Measurements from ENCODE around the gene GNA14. TPM values are rescaled to one million over a fixed set of nuclear protein-coding genes. Genes with fewer than 3 reads are reported as not detected.
A peak's percentile ranks its signal among the peaks of the same experiment; 100 is the strongest.

Gene GNA14
- total RNA-seq, 2 donors from 2014 or later = 1.6 to 5.3 TPM

GRCh38 chr9:77534376-77535057 is 113.6 kb downstream of the GNA14 start:
- no peak for TF ChIP-seq POLR2A (IDR thresholded peaks at IDR 0.05)
- no peak for TF ChIP-seq CTCF (IDR thresholded peaks at IDR 0.05)
- H3K27me3 ChIP-seq = no peaks in the 10 kb centered on the region
- 70 to 76% methylated on average over 7 of the region's 7 CpGs for WGBS, 2 donors
- intact Hi-C loops (cut with DNase I) = no loop called here
- ATAC-seq (peak; percentile 58), DNase-seq (no peak)
- no peak overlapping the region for H3K4me3 ChIP-seq
- H3K9me3 ChIP-seq = no peaks in the 10 kb centered on the region
- peaks cover 7% of the 10 kb centered on the region for H3K4me1 ChIP-seq
- H3K36me3 ChIP-seq (replicated peaks in 1 of 2; ENCODE audit: insufficient read depth in 1 of 2, low read depth in 2 of 2) = no peaks in the 10 kb centered on the region
- peak overlapping the region in 3 of 4 donors; percentile 36 to 63 (median 40) for H3K27ac ChIP-seq

GRCh38 chr9:77533671-77534070 is 114.5 kb downstream of the GNA14 start:
- Histone ChIP-seq H3K4me3 (no peak overlapping the region), H3K9me3 (no peaks in the 10 kb centered on the region), H3K27me3 (no peaks in the 10 kb centered on the region), H3K4me1 (peaks cover 7% of the 10 kb centered on the region), H3K27ac (peak overlapping the region in 3 of 4 donors; percentile 6 to 63 (median 31)), H3K36me3 (replicated peaks in 1 of 2; ENCODE audit: insufficient read depth in 1 of 2, low read depth in 2 of 2) (no peaks in the 10 kb centered on the region)
- ATAC-seq (no peak), DNase-seq (no peak)
- intact Hi-C loops (cut with DNase I) = no loop called here
- TF ChIP-seq CTCF (IDR thresholded peaks at IDR 0.05) = no peak
- no peak for TF ChIP-seq POLR2A (IDR thresholded peaks at IDR 0.05)
- WGBS, 2 donors = 26 to 41% methylated on average over 3 of the region's 3 CpGs

GRCh38 chr9:77532607-77533006 is 115.5 kb downstream of the GNA14 start:
- no peaks in the 10 kb centered on the region for H3K9me3 ChIP-seq
- no peak overlapping the region for H3K4me3 ChIP-seq
- intact Hi-C loops (cut with DNase I) = no loop called here
- H3K36me3 ChIP-seq (replicated peaks in 1 of 2; ENCODE audit: insufficient read depth in 1 of 2, low read depth in 2 of 2) = no peaks in the 10 kb centered on the region
- ATAC-seq (no peak), DNase-seq (no peak)
- TF ChIP-seq POLR2A (IDR thresholded peaks at IDR 0.05) = no peak
- TF ChIP-seq CTCF (IDR thresholded peaks at IDR 0.05) = no peak
- peaks cover 7% of the 10 kb centered on the region for H3K4me1 ChIP-seq
- H3K27ac ChIP-seq = no peak overlapping the region
- no peaks in the 10 kb centered on the region for H3K27me3 ChIP-seq
- WGBS, 2 donors = 78 to 88% methylated on average over 5 of the region's 5 CpGs

- TF ChIP-seq CTCF (IDR thresholded peaks at IDR 0.05) = no peak
- no peak for TF ChIP-seq POLR2A (IDR thresholded peaks at IDR 0.05)
- Histone ChIP-seq H3K27ac (no peak overlapping the region), H3K27me3 (no peaks in the 10 kb centered on the region), H3K9me3 (no peaks in the 10 kb centered on the region), H3K4me1 (peaks cover 7% of the 10 kb centered on the region), H3K36me3 (replicated peaks in 1 of 2; ENCODE audit: insufficient read depth in 1 of 2, low read depth in 2 of 2) (no peaks in the 10 kb centered on the region), H3K4me3 (no peak overlapping the region)
- ATAC-seq (no peak), DNase-seq (no peak)
- WGBS, 2 donors = 93 to 94% methylated on average over 4 of the region's 4 CpGs
- intact Hi-C loops (cut with DNase I) = no loop called here
Observed at GRCh38 chr9:77531400-77531799, 116.7 kb downstream of the GNA14 start.

GRCh38 chr9:77523891-77524290 is 124.2 kb downstream of the GNA14 start:
- intact Hi-C loops (cut with DNase I) = no loop called here
- H3K27ac ChIP-seq = peak overlapping the region in 1 of 4 donors; percentile 33
- no peaks in the 10 kb centered on the region for H3K27me3 ChIP-seq
- DNase-seq (no peak), ATAC-seq (no peak)
- WGBS, 2 donors = 54 to 71% methylated on average over 2 of the region's 2 CpGs
- H3K9me3 ChIP-seq = no peaks in the 10 kb centered on the region
- H3K4me3 ChIP-seq = no peak overlapping the region
- TF ChIP-seq POLR2A (IDR thresholded peaks at IDR 0.05) (no peak), CTCF (IDR thresholded peaks at IDR 0.05) (no peak)
- peaks cover 14% of the 10 kb centered on the region for H3K4me1 ChIP-seq
- no peaks in the 10 kb centered on the region for H3K36me3 ChIP-seq (replicated peaks in 1 of 2; ENCODE audit: insufficient read depth in 1 of 2, low read depth in 2 of 2)
